ENCODE results near the gene LKAAEAR1. TPM values are rescaled to one million over a fixed set of nuclear protein-coding genes. Genes with fewer than 3 reads are reported as not detected.

Gene LKAAEAR1
- total and polyA plus RNA-seq, 2 of the 13 experiments (the other 11 are each of a cell fraction or from before 2014, with no cell fraction given): not detected

- TF ChIP-seq GZF1 (CRISPR knock-in tag; IDR thresholded peaks at IDR 0.05) (no peak), ZFP62 (CRISPR knock-in tag; IDR thresholded peaks at IDR 0.05) (no peak), ZNF274 (CRISPR knock-in tag; IDR thresholded peaks at IDR 0.05) (no peak), ZNF703 (CRISPR knock-in tag; IDR thresholded peaks at IDR 0.05; ENCODE audit: borderline replicate concordance) (no peak), CCDC6 (CRISPR knock-in tag; IDR thresholded peaks at IDR 0.05) (no peak), ATF4 (CRISPR knock-in tag; IDR thresholded peaks at IDR 0.05) (no peak), RARG (CRISPR knock-in tag; IDR thresholded peaks at IDR 0.05; ENCODE audit: low read depth) (no peak), ZNF264 (CRISPR knock-in tag; IDR thresholded peaks at IDR 0.05) (no peak), ZNF746 (CRISPR knock-in tag; IDR thresholded peaks at IDR 0.05) (peak; percentile 35; the same call in 1 of the 2 replicates), ZNF317 (CRISPR knock-in tag; IDR thresholded peaks at IDR 0.05) (no peak), BRD4 (CRISPR knock-in tag; IDR thresholded peaks at IDR 0.05) (no peak; the same call in 1 of the 2 replicates), PLRG1 (conservative IDR thresholded peaks at IDR 0.05) (no peak), MXD4 (CRISPR knock-in tag; IDR thresholded peaks at IDR 0.05) (no peak), RXRB (CRISPR knock-in tag; IDR thresholded peaks at IDR 0.05; ENCODE audit: borderline replicate concordance) (no peak; the same call in 1 of the 2 replicates), POGZ (CRISPR knock-in tag; IDR thresholded peaks at IDR 0.05) (no peak), HIC2 (CRISPR knock-in tag; IDR thresholded peaks at IDR 0.05; ENCODE audit: low read depth) (0 out of 2 replicates have a peak, but pooled peaks have one; percentile 9), NCOA2 (CRISPR knock-in tag; IDR thresholded peaks at IDR 0.05) (no peak), ZFP1 (CRISPR knock-in tag; IDR thresholded peaks at IDR 0.05) (no peak), ZNF367 (CRISPR knock-in tag; IDR thresholded peaks at IDR 0.05; ENCODE audit: borderline replicate concordance) (no peak), RFXAP (CRISPR knock-in tag; IDR thresholded peaks at IDR 0.05; ENCODE audit: borderline replicate concordance) (no peak; the same call in 1 of the 2 replicates), GLI4 (CRISPR knock-in tag; IDR thresholded peaks at IDR 0.05; ENCODE audit: borderline replicate concordance) (no peak), ZSCAN29 (CRISPR knock-in tag; conservative IDR thresholded peaks at IDR 0.05) (no peak), ZNF609 (CRISPR knock-in tag; IDR thresholded peaks at IDR 0.05; ENCODE audit: borderline replicate concordance) (no peak), SKI (IDR thresholded peaks at IDR 0.05; ENCODE audit: partially characterized antibody) (peak; percentile 7)
Measured at GRCh38 chr20:64049060-64049877, 34.9 kb downstream of the LKAAEAR1 start, which contains the start of gene SOX18 (continued).

Data from HepG2 (cell line).